K562 (cell line): ENCODE results near the gene TMEM138.

ENCODE experiments used
- EP300 ChIP-seq: IDR thresholded peaks from 2 replicates; pipeline ENCODE4 v1.6.1; 2012; ENCODE audit warnings: low read length, improper control_type of control experiment
- TF ChIP-seq, protein P1 (sequence below): fragments of 200-400 bp; formaldehyde crosslinking; IDR thresholded peaks from 2 replicates; pipeline ENCODE4 v1.6.1; 2017; ENCODE audit warnings: mild to moderate bottlenecking, low read depth, low read length, moderate library complexity

DNA sequence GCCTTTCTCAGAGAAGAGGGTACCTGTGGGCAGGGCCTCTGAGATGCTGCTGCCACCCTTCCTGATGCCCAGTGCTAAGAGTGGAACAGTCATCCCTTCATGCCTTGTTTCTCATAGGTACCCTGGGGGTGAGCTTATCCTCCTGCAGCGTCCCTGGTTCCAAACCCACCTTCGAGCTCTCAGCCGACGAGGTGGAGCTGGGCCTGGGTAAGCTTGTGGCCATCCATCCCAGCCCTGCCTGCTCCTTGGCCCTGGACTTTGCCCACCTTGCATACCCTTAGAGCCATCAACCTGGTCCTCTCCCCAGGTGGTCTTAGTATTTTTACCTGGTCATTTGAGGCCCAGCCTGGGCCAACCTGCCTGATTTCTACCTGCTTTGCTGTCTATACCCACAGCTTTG, 20.5 kb upstream of the TMEM138 start:
- no peak for TF ChIP-seq EP300
- TF ChIP-seq, protein P1, sequence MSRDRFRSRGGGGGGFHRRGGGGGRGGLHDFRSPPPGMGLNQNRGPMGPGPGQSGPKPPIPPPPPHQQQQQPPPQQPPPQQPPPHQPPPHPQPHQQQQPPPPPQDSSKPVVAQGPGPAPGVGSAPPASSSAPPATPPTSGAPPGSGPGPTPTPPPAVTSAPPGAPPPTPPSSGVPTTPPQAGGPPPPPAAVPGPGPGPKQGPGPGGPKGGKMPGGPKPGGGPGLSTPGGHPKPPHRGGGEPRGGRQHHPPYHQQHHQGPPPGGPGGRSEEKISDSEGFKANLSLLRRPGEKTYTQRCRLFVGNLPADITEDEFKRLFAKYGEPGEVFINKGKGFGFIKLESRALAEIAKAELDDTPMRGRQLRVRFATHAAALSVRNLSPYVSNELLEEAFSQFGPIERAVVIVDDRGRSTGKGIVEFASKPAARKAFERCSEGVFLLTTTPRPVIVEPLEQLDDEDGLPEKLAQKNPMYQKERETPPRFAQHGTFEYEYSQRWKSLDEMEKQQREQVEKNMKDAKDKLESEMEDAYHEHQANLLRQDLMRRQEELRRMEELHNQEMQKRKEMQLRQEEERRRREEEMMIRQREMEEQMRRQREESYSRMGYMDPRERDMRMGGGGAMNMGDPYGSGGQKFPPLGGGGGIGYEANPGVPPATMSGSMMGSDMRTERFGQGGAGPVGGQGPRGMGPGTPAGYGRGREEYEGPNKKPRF = no peak
